NCI-H1092 treated with DMSO at 0.1 percent for 48 hours (cell line): ENCODE results near the gene ITPR2.
"Not testable (repeated sequence)": the region's sequence is repeated elsewhere in the genome, so short reads cannot be mapped to it uniquely, and the experiment has no call there.

Experiments
- DNase-seq: peaks from one replicate; lab custom pipeline; 2025; lab: John Stamatoyannopoulos, UW

ITPR2 gene

DNA sequence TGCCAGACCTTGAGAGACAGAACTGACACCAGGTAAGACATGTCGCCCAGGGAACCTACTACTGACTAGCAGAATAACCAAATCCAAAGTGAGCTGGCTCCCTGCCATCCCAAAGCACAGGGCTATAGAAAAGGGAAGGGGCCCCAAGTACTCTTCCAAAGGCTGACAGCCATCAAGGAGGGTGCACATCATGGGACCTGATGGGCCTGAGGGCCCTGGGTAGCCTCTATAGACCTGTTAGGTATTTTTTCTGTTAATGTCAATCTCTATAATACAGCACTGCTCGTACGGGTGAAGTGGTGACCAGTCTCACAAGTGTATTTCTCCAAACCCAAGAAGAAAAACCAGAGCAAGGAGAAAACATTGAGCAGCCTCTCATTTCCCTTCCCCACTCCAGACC, 171.6 kb downstream of the ITPR2 start:
- no peak for DNase-seq

DNA sequence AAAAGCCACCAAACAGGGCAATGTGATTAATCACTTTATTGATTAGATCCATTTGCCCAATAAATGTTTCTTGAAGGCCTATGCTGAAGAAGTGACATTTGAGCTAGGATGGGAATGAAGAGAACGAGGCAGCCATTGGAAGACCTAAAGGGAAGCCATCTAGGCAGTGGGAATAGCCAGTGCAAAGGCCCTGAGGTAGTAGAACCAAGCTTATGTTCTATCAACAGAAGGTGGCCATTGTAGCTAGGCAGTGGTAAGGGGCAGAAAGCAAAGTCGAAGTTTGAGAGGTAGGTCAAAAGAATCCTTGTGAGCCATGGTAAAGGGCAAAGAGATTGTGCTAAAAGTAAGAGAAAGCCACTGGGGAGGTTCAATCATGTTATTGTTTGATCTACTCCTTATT, 173.1 kb downstream of the ITPR2 start:
- DNase-seq = no peak

DNA sequence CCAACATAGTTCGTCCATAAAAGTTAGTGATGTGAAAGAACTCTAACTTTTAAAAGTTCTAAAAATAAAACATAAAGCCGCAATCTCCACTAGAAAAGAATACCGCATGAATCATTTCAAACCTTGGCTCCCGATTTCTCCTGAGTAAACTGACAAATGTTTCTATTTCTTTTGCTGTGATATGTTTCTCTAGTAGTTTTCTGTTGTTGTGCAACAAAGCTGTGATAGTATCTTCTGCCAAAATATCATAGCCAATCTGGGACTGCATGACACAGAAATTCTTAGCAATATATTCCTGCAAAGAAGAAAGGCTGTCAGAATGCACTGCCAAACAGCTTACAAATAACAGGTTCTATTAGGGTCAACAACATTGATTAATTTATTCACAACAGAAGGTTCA, 174.0 kb downstream of the ITPR2 start:
- no peak for DNase-seq

DNA sequence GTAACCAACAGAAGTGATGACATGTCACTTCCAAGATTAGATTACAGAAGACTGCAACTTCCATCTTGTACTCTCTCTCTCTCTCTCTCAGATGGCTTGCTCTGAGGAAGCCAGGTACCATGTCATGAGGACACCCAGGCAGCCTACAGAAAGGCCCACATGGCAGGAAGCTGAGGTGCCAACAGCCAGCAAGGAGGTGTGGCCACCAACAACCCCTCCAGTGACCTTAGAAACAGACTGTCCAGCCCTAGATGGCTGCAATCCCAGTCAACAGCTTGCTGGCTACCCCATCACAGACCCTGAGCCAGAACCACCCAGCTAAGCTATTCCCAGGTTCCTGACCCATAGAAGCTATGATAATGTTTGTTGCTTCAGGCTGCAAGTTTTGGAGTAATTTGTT, 178.4 kb downstream of the ITPR2 start:
- DNase-seq = no peak

DNA sequence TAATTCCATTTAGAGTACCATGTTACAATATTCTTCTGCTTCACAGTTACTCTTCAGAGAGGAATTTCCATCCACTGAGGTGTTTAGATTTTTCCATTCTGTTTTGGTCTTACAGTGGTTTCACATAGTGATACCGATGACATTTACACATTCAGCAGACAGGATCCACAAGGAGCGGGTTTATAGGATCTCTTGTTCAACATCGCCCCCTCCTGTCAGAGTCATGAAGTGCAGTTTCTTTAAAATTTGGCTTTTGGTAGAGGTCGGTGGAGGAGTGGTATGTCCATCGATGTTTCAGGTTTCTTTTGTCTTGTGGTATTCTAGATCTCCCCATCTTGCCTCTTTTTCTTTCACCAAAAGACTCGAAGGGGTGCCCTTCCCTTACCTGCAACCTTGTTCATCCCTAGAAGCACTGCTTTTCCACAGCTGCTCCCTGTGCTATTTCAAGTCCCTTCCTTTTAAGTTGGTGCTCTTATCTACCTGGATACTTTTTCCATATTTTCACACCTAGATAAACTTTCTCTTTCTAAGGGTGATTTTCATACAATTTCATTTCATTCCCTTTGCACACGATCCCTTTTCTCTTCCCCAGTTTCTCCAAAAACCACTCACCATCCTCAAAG, 181.3 kb downstream of the ITPR2 start:
- peak; percentile 21 for DNase-seq

DNA sequence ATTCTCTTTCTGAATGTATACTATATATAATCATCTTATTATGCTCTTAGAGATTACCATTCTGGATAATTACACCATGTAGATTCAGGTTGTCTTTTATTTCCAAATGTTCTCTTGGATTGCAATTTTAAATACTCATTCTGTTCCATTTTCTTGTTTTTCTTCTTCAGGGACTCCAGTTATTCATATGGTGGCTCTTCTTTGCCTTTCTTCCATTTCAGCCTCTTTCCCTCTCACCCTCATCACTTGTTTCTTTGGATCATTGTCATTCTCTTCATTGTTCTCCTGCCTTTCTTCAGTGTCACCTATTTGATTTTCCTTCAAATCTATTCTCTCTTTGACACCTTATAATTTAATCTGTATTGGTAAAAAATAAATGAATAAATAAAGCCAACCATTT, 182.0 kb downstream of the ITPR2 start:
- DNase-seq = no peak

DNA sequence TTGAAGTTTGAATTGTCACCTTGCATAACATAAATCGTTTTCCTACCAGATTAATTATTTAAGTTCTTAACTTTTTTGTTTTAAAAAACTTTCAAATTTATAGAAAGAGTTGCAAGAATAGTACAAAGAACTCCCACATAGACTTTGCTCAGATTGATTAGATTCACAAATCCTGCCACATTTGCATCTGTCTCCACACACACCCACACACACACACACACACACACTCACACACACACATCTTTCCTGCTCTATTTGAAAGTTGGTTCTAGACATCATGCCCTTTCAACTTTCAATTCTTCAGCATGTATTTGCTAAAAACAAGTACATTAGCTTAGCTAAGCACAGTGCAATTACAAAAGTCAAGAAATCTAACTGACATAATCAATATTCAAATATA, 184.0 kb downstream of the ITPR2 start:
- no peak for DNase-seq

DNA sequence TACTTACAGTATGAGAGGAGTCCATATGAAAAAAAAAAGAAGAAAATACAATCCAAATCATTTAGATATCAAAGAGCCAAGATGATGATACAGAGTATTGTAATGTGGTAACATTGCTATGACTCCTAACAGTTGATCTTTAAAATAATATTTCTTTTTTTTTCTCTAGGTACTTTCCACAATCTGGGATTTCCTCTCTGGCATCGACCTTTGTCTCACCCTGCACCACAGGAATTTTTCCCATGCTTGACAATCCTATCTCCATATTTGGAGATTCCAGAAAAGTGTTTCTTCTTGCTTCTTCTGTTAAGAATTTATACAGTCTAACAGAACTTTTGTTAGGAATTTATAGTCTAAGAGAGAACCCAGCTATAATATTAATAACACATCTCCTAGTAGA, 184.4 kb downstream of the ITPR2 start:
- DNase-seq = no peak

DNA sequence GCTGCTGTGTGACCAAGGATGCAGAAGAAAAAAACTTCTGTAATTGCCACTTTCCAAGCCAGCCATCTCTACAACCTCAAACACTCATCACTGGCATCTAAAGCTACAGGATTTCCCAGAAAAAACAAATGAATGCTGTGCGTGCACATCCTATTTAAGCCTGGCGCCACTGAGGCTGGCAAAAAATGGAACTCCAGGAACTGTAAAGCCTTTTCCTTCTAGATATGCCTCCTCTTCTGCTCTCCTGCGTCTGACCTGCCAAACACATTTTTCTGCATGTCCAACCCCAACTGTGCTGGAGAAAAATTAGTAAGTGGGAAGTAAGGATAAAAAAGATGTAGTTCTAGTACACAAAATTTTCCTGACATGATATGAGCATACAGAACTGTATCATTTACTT, 184.9 kb downstream of the ITPR2 start:
- no peak for DNase-seq

DNA sequence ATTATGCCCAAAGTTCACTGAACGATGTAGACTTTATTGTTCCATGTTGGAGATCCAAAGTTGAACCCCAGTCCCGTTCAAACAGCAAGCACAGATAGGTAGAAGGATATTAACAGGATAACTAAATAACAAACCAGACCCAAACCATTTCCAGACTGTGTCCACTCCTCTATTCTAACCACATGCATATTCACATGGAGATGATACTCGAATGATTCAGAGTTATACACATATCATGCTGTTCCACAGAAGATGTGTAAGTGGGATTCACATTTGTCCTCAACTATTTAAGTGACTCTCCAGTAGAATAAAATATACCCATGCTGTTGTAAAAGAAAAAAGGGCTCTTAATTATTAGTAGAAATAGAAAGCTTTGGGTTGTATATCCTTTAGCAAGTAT, 185.9 kb downstream of the ITPR2 start:
- no peak for DNase-seq

DNA sequence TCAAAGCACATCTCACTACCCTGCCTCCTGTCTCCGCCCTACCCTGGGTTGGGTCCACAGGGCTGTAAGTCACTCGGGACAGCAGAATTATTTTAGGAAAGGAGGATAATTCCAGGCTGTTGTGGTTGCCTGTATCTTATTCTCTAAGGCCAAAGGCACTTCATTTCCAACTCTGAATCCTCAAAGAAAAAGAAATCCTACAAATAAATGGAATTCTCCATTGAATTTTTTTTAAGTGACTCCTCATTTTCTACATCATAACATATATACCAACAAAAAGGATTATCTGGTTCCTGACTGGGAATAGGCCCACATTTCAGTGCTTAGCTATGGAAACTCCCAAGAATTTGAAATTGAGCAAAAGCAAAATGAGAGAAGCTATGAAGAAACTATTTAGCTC, 186.4 kb downstream of the ITPR2 start:
- no peak for DNase-seq

DNA sequence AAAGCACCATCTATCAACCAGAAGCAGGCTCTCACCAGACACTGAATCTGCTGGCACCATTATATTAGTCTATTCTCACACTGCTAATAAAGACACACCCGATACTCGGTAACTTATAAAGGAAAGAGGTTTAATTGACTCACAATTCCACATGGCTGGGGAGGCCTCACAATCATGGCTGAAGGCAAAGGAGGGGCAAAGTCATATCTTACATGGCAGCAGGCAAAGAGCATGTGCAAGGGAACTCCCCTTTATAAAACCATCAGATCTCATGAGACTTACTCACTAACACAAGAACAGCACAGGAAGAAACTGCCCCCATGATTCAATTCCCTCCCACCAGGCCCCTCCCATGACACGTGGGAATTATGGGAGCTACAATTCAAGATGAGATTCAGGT, 188.6 kb downstream of the ITPR2 start:
- DNase-seq = not testable (repeated sequence)

DNA sequence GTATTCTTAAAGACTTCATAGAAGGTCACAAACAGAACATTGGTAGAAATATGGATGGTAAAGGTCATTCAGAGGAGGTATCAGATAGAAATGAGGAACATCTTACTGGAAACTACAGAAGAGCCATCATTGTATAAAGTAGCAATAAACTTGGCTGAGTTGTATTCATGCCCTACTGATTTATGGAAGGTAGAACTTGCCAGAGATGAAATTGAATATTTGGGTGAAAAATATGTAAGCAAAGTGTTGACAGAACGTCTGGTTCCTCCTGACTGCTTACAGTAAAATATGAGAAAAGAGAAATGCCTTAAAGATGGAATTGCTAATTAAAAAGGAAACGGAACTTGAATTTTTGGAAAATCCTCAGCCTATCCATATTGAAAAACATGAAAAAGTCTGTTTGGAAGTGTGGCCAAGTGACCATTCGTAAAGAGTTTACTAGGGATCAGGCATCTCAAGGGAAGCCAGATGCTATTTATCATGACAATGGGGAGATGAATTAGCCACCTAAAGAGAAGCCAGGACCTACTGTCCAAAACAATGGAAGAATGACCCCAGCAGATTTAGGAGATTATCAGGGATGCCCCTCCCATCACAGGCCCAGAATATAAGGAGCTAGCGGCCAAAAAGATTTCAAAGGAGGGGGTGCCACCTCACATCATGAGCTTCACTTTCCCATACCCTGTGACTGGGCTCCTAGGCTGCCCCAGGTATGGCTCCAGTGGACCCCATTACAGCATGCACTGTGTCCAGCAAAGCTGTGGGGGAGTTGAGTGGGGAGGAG, 189.3 kb downstream of the ITPR2 start:
- DNase-seq = no peak

DNA sequence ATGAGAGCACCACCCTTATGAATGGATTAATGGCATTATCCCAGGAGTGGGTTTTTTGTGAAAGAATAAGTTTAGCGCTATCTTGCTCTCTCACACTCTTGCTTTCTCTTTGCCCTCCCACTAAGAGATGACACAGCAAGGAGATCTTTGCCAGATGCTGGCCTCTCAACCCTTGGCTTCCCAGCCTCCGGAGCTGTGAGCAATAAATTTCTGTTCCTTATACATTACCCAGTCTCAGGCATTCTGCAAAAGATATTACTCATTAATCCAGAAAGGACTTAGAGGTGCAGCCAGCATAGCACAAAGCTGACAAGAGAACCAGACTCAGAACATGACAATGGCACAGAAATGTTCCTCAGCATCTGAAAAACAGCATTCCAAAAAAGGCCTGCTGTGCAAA, 190.6 kb downstream of the ITPR2 start:
- DNase-seq = no peak

DNA sequence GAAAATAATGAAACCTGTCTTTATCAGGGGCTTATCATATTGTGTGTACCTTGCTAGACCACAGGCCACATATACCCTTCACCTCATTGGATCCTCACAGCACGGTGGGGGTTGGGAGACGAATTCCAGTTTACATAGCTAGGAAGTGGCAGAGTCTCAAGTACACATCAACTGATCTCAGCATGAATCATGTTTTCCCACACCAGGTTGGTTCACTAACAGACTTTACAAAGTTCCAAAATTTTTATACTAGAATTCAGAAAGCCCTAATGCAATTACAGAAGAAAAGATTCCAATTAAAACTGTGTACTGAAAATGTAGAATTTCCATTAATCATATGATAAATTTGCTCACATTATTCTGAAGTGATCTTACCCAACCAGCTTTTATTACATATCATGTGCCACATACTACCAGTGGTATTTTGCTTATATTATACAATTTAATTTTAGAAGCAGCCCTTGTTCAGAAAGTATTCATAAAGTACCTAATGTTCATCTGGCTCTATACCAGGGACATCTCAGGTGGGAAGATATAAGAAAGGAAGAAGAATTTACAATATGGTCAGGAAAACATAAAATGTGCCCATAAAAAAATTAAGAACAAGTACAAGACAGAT, 196.2 kb downstream of the ITPR2 start:
- no peak for DNase-seq

DNA sequence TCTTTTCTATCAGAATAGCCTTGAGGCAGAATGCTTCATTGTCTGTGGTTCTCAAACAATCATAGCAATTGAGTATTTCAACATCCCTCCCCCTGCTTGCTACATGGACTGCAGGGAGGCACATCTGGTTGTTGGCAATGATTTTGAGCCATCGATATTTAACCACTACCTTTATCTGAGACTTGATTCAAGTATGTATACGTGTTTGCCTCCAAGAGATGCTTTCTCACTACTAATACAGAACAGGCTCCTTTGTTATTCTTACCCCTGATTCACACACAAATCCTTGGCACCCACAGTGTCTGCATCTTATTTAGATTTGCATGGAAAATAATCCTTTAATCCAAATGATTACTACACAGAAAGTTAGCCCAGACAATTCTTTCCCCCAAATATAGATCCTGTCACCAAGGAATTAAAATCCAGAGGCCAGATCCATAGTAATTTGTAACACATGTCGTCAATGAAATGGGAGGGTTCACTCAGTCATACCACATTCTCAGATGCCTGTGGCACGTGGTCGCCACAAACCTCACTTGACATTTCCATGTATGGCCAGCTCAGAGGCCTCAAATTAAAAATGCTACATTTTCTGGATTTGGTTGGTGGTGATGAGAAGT, 199.3 kb downstream of the ITPR2 start:
- DNase-seq = no peak

DNA sequence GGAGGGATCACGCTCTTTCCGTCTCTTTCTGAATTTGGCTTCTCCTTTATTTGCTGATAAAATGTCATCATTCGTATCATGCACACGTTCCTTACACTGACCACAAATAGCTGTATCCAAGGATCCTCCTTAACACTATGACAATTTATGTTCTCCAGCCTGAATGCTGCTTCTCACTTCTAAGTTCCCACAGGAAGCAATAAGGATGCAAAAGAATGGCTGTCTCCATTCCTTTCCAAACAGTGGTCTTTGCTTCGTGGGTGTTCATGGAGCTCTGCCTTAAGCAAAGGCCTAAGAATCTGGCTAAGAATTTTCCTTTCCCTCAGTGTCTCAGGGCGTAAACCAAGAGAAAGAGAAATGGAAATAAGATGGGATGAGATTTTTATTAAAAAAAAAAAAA, 200.2 kb downstream of the ITPR2 start:
- DNase-seq = no peak

DNA sequence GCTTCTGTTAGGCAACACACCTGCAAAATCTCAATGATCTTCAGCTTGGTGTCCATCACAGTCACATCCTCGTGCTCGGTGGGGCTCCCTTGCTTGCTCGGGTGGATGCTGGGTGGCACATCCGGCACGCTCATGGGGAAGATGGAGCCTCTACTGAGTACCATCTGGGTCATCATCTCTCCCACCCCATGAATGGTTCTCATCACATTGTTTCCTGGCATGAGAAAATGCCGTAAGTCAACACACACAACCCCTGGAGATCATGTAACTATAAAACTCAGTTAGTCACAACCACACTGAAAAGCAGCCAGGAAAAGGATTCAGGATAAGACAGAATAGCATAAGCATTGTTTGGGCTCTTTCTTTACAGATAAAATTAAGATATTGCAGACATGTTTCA, 201.1 kb downstream of the ITPR2 start:
- no peak for DNase-seq

DNA sequence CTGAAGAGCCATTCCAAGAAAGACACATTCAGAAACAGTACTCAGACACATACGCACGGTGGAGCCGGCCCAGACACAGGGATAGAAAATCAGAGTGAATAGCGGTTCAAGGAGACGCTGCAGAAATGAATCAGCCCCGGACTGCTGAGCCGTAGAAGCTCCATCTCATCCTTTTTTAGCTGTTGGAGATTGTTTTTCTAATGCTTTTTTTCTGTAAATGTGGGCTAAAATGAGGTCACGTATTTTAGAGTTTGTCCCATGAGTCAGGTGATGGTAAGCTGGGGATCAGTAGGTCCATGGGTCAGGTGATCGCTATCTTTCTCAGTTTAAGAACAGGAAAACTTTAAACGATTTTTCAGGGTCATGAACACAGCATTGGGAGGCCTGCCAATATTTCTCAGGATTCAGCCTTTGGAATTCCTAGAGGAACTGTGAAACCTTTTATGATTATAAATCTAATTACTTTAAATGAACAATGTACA, 202.4 kb downstream of the ITPR2 start:
- DNase-seq = no peak

DNA sequence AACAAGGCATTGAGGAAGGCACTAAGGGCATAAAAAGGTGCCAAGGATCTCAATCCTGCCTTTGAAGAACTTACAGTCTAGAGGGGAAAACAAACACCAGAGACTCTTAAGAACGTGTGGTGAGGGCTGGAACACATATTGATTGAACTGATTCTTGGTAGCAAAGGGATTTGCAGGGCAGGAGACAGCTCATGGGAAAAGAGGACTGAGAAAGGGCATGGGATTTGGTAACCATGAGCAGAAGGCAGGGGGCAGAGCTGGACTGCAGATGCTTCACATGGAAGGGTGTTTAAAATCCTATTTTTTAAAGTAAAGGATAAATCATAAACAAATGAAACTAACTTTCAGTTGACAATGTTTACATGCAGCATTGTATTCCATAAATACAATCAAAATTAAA, 203.1 kb downstream of the ITPR2 start:
- no peak for DNase-seq

DNA sequence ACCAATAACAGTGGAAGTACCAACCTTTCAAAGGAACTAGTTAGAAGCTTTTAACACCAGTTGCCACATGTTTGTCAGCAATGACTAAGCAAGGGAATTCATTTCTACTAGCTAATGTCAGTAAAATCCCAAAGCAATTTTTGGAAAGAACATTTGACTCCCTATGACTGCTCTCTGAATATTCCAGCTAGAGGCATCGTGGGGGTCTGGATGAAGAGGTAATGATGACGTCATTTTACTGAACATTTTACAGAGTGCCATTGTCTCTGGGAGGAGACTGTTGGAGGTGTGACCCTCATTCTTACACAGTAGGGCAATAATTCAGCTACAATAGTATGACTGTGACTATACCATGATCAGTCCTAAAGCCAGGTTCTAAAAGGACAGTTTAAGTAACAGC, 204.8 kb downstream of the ITPR2 start:
- DNase-seq = no peak

DNA sequence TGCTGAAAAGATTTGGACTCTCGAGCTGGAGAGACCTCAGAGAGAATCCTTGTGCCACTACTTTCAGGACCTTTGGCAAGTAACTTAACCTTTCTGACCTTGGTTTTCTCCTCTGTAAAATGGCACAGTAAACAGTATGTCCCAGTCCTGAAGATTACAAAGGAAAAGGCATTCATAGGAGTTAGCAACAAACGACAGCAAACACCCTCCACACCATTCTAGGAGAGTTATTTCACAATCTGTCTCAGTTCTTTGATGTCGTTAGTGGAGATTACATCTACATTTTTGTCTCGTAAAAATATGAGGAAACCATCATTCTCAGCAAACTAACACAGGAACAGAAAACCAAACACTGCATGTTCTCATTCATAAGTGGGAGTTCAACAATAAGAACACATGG, 205.7 kb downstream of the ITPR2 start:
- no peak for DNase-seq

DNA sequence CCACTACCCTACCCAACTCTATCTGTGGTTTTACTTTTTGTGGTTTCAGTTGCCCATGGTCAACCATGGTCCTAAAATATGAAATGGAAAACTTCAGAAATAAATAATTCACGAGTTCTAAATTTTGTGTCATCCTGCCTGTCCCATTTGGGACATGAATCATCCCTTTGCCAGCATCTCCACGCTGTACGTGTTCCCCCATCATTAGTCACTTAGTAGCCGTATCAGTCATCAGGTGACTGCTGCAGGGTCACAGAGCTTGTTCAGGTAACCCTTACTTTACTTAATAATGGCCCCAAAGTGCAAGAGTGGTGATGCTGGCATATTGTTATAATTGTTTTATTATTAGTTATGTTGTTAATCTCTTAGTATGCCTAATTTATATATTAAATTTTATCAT, 209.9 kb downstream of the ITPR2 start:
- no peak for DNase-seq
